Adrenal gland (tissue), 12 donors: ENCODE data around the gene GAS2. TPM values are rescaled to one million over a fixed set of nuclear protein-coding genes. Genes with fewer than 3 reads are reported as not detected.

ENCODE experiments used
- DNase-seq, 7 donors: peaks; one replicate each; pipeline ENCODE4 v3.0.0-alpha.2; 2019 to 2020
- H3K27ac ChIP-seq, 5 donors: fragments of 200-600 bp; sonication (generic) in 4 of 5; 1 replicate in 3 of 5; 2 replicates in 2 of 5; pipeline versions ENCODE4 v1.5.1 to v1.8.0; 2016 to 2020; ENCODE audit warnings: mild to moderate bottlenecking in 1 of 5
- H3K27me3 ChIP-seq: fragments of 200-600 bp; 2 replicates; pipeline ENCODE4 v1.8.0; 2021
- H3K36me3 ChIP-seq, 2 donors: fragments of 200-600 bp; replicated peaks in 1 of 2; 1 replicate in 1 of 2; 2 replicates in 1 of 2; pipeline versions ENCODE4 v1.5.1 to v1.8.0; 2018 to 2022
- H3K4me1 ChIP-seq, 2 donors: fragments of 200-600 bp; replicated peaks in 1 of 2; 1 replicate in 1 of 2; 2 replicates in 1 of 2; pipeline versions ENCODE4 v1.5.1 to v1.8.0; 2018 to 2021
- H3K4me3 ChIP-seq, 4 donors: fragments of 200-600 bp; sonication (generic) in 3 of 4; one replicate each; pipeline ENCODE4 v1.5.1; 2016 to 2018
- H3K9me3 ChIP-seq, 3 donors: fragments of 200-600 bp; sonication (generic) in 1 of 3; replicated peaks in 1 of 3; 1 replicate in 2 of 3; 2 replicates in 1 of 3; pipeline versions ENCODE4 v1.5.1 to v1.8.0; 2016 to 2021
- CTCF ChIP-seq, 6 experiments: fragments of 450-650 bp in 4 of 6; fragments of 200-600 bp in 2 of 6; sonication (generic) in 1 of 6; IDR thresholded peaks; 1 replicate in 5 of 6; 2 replicates in 1 of 6; pipeline versions ENCODE4 v1.5.1 to v1.8.0; 2016 to 2021; ENCODE audit warnings: antibody characterized with exemption in 6 of 6, mild to moderate bottlenecking in 2 of 6, moderate library complexity in 1 of 6
- POLR2A ChIP-seq, 2 donors: fragments of 450-650 bp; IDR thresholded peaks; one replicate each; pipeline ENCODE4 v1.6.1; 2017; ENCODE audit warnings: antibody characterized with exemption in 2 of 2, mild to moderate bottlenecking in 2 of 2, moderate library complexity in 1 of 2
- WGBS, 4 donors: extraction: QIAGEN DNeasy Blood & Tissue Kit in 2 of 4; methylation state at CpG; one replicate each; pipeline versions ENCODE4 v1.1.5 to v1.1.7; 2013 to 2017; 5-methylcytosine and 5-hydroxymethylcytosine counted together
- intact Hi-C, 2 donors: fragments of 100-400 bp; cut with DNase I; formaldehyde crosslinking; loops; one replicate each; pipeline versions ENCODE4 v1.14.1 to v1.15.0; 2022 to 2023
- polyA plus RNA-seq, 3 donors: library from polyadenylated mRNA; stranded (reverse); fragments of 200-250 nt in 2 of 3; fragments of 350-450 nt in 1 of 3; fragmentation: Illumina TruSeq in 1 of 3; extraction: RNeasy Lipid Tissue Mini Kit (QIAGEN cat#74804) in 1 of 3; gene quantifications; one replicate each; pipeline ENCODE4 v1.2.3, GENCODE V29; 2013 to 2014
- total RNA-seq, 9 donors: library from RNA; depleted of rRNA in 4 of 9; stranded (reverse); fragments of >200 nt in 4 of 9; fragments of 120-200 nt in 1 of 9; fragmentation: NEBNext Ultra II Directional in 1 of 9; extraction: Animal tissue kit (Norgen Biotek cat#: 25700) in 1 of 9; gene quantifications; one replicate each; pipeline versions ENCODE4 v1.1.0 to v1.2.4, GENCODE V29; 2013 to 2023
- donor health status: healthy with polysubstance abuse.
- donor health status: Bipolar disorder and iron deficiency.
- donor health status: DM: yes; HTN: yes; CAD: no.
- donor health status: DM: no; HTN: no; CAD: no.
- donor health status: DM: no; HTN: no; CAD: no.
- donor health status: DM: yes; HTN: yes; CAD: no.

The GAS2 gene
- total and polyA plus RNA-seq, 12 donors: 0.56 to 14.8 (median 2.3) TPM

- Histone ChIP-seq H3K4me1 (no peaks in the 10 kb centered on the region), H3K27ac (no peak overlapping the region), H3K4me3 (no peak overlapping the region), H3K9me3 (no peaks in the 10 kb centered on the region), H3K27me3 (no peaks in the 10 kb centered on the region), H3K36me3 (no peaks in the 10 kb centered on the region)
- DNase-seq: no peak
- intact Hi-C loops: no loop called here
- TF ChIP-seq POLR2A (IDR thresholded peaks at IDR 0.05) (no peak), CTCF (IDR thresholded peaks at IDR 0.05) (no peak)
- 72 to 85% (median 81%) methylated on average over 4 of the region's 4 CpGs for WGBS, 4 donors
Measured at GRCh38 chr11:22802861-22803260, 136.4 kb downstream of the GAS2 start.

GRCh38 chr11:22807391-22807790 lies 141.0 kb downstream of the GAS2 start:
- no peaks in the 10 kb centered on the region for H3K27me3 ChIP-seq
- no peak overlapping the region for H3K27ac ChIP-seq
- intact Hi-C loops: no loop called here
- no peak overlapping the region for H3K4me3 ChIP-seq
- WGBS, 4 donors: 62 to 74% (median 73%) methylated on average over 2 of the region's 2 CpGs
- H3K9me3 ChIP-seq: no peaks in the 10 kb centered on the region
- TF ChIP-seq POLR2A (IDR thresholded peaks at IDR 0.05) (no peak), CTCF (IDR thresholded peaks at IDR 0.05) (no peak)
- no peak for DNase-seq
- no peaks in the 10 kb centered on the region for H3K4me1 ChIP-seq
- no peaks in the 10 kb centered on the region for H3K36me3 ChIP-seq

- TF ChIP-seq POLR2A (IDR thresholded peaks at IDR 0.05) (no peak), CTCF (IDR thresholded peaks at IDR 0.05) (no peak)
- no peaks in the 10 kb centered on the region for H3K27me3 ChIP-seq
- H3K4me1 ChIP-seq: no peaks in the 10 kb centered on the region
- intact Hi-C loops: no loop called here
- H3K9me3 ChIP-seq: no peaks in the 10 kb centered on the region
- no peaks in the 10 kb centered on the region for H3K36me3 ChIP-seq
- no peak for DNase-seq
- WGBS, 4 donors: 65 to 77% (median 74%) methylated on average over 2 of the region's 2 CpGs
- no peak overlapping the region for H3K4me3 ChIP-seq
- no peak overlapping the region for H3K27ac ChIP-seq
Measured at GRCh38 chr11:22807855-22808570, 141.6 kb downstream of the GAS2 start.

- intact Hi-C loops: no loop called here
- H3K36me3 ChIP-seq: no peaks in the 10 kb centered on the region
- H3K9me3 ChIP-seq: no peaks in the 10 kb centered on the region
- TF ChIP-seq POLR2A (IDR thresholded peaks at IDR 0.05) (no peak), CTCF (IDR thresholded peaks at IDR 0.05) (no peak)
- no peaks in the 10 kb centered on the region for H3K27me3 ChIP-seq
- H3K4me1 ChIP-seq: no peaks in the 10 kb centered on the region
- WGBS, 4 donors: 81 to 87% (median 85%) methylated on average over 3 of the region's 3 CpGs
- H3K4me3 ChIP-seq: no peak overlapping the region
- no peak overlapping the region for H3K27ac ChIP-seq
- DNase-seq: no peak
Measured at GRCh38 chr11:22808571-22809197, 142.3 kb downstream of the GAS2 start.
